ELR (cell line): ENCODE results near the gene NEK1.

Experiments
- DNase-seq: peaks from one replicate; pipeline ENCODE4 v3.0.0-alpha.2; 2015; ENCODE audit warnings: low read depth

The NEK1 gene

GRCh38 chr4:169611991-169612870 lies at the start of gene NEK1:
NEK1 (minus strand) TSS chr4:169612583; CDS start chr4:169602630, 9,953 bp downstream.
- peak; percentile 90 for DNase-seq

- DNase-seq, result no peak
These were observed 49.4 kb upstream of the NEK1 start for GRCh38 chr4:169661761-169662160.

GRCh38 chr4:169660929-169661328 lies 48.5 kb upstream of the NEK1 start:
- DNase-seq, result no peak

- DNase-seq, result peak; percentile 99
These were observed 47.6 kb upstream of the NEK1 start for GRCh38 chr4:169659716-169660670.

- peak; percentile 4 for DNase-seq
These were observed 46.8 kb upstream of the NEK1 start for GRCh38 chr4:169658975-169659715.

GRCh38 chr4:169658196-169658595 lies 45.8 kb upstream of the NEK1 start:
- no peak for DNase-seq

- DNase-seq, result no peak
These were observed 45.2 kb upstream of the NEK1 start for GRCh38 chr4:169657470-169658107.

GRCh38 chr4:169655401-169655800 lies 43.0 kb upstream of the NEK1 start:
- DNase-seq, result no peak

- no peak for DNase-seq
These were observed 40.2 kb upstream of the NEK1 start for GRCh38 chr4:169652535-169652934.

- no peak for DNase-seq
These were observed 38.0 kb upstream of the NEK1 start for GRCh38 chr4:169650227-169650936.

GRCh38 chr4:169649545-169650226 lies 37.3 kb upstream of the NEK1 start:
- no peak for DNase-seq

GRCh38 chr4:169645627-169646026 lies 33.2 kb upstream of the NEK1 start:
- DNase-seq, result no peak

GRCh38 chr4:169644802-169645201 lies 32.4 kb upstream of the NEK1 start:
- no peak for DNase-seq

GRCh38 chr4:169640261-169640870 lies 28.0 kb upstream of the NEK1 start:
- DNase-seq, result peak; percentile 74

- no peak for DNase-seq
These were observed 22.6 kb upstream of the NEK1 start for GRCh38 chr4:169634975-169635374.

- no peak for DNase-seq
These were observed 20.5 kb upstream of the NEK1 start for GRCh38 chr4:169632896-169633295.

GRCh38 chr4:169630069-169630468 lies 17.7 kb upstream of the NEK1 start:
- DNase-seq, result no peak

- no peak for DNase-seq
These were observed 16.2 kb upstream of the NEK1 start for GRCh38 chr4:169628579-169628978.

GRCh38 chr4:169627307-169627706 lies 14.9 kb upstream of the NEK1 start:
- no peak for DNase-seq
